Heart right ventricle (tissue), 16 donors: ENCODE results near the gene GH1. TPM values are rescaled to one million over a fixed set of nuclear protein-coding genes. Genes with fewer than 3 reads are reported as not detected.
A peak's percentile ranks its signal among the peaks of the same experiment; 100 is the strongest.
"Not testable (repeated sequence)": the region's sequence is repeated elsewhere in the genome, so short reads cannot be mapped to it uniquely, and the experiment has no call there.

Experiments used
- ATAC-seq, 8 donors: fragments of 200-7000 bp; cut with Tn5 transposase; one replicate each; pipeline ENCODE4 v1.9.1; 2020; ENCODE audit warnings: mild to moderate bottlenecking in 8 of 8, moderate library complexity in 8 of 8, moderate number of reproducible peaks in 1 of 8
- DNase-seq, 2 donors: peaks; one replicate each; pipeline ENCODE4 v3.0.0-alpha.2; 2020
- H3K27ac ChIP-seq, 10 donors: fragments of 200-600 bp; sonication (generic) in 2 of 10; one replicate each; pipeline versions ENCODE4 v1.5.0 to v1.8.0; 2020 to 2022; ENCODE audit warnings: mild to moderate bottlenecking in 3 of 10
- H3K27me3 ChIP-seq, 7 donors: fragments of 200-600 bp; one replicate each; pipeline ENCODE4 v1.8.0; 2021 to 2022; ENCODE audit warnings: mild to moderate bottlenecking in 2 of 7
- H3K36me3 ChIP-seq, 9 donors: fragments of 200-600 bp; sonication (generic) in 1 of 9; one replicate each; pipeline versions ENCODE4 v1.5.0 to v1.8.0; 2020 to 2022; ENCODE audit warnings: mild to moderate bottlenecking in 2 of 9
- H3K4me1 ChIP-seq, 9 donors: fragments of 200-600 bp; sonication (generic) in 1 of 9; one replicate each; pipeline versions ENCODE4 v1.5.0 to v1.8.0; 2020 to 2022; ENCODE audit warnings: mild to moderate bottlenecking in 4 of 9
- H3K4me3 ChIP-seq, 10 donors: fragments of 200-600 bp; sonication (generic) in 2 of 10; one replicate each; pipeline versions ENCODE4 v1.5.0 to v1.8.0; 2020 to 2022; ENCODE audit warnings: mild to moderate bottlenecking in 7 of 10, moderate library complexity in 2 of 10
- H3K9me3 ChIP-seq, 11 donors: fragments of 200-600 bp in 10 of 11; sonication (generic) in 2 of 11; one replicate each; pipeline versions ENCODE4 v1.5.0 to v1.8.0; 2013 to 2022; ENCODE audit warnings: mild to moderate bottlenecking in 2 of 11, control low read depth in 1 of 11, moderate library complexity in 1 of 11
- CTCF ChIP-seq, 9 donors: fragments of 200-600 bp; sonication (generic) in 2 of 9; IDR thresholded peaks; one replicate each; pipeline versions ENCODE4 v1.5.0 to v1.8.0; 2021 to 2022; ENCODE audit warnings: antibody characterized with exemption in 9 of 9, mild to moderate bottlenecking in 5 of 9, moderate library complexity in 1 of 9
- WGBS, 2 donors: extraction: QIAGEN DNeasy Blood & Tissue Kit; methylation state at CpG; one replicate each; pipeline ENCODE4 v1.1.7; 2013; ENCODE audit warnings: inconsistent platforms in 1 of 2; 5-methylcytosine and 5-hydroxymethylcytosine counted together
- intact Hi-C, 10 donors: fragments of 100-400 bp; cut with DNase I; formaldehyde crosslinking; loops; one replicate each; pipeline versions ENCODE4 v1.11.1 to v1.14.2; 2022
- polyA plus RNA-seq, 2 donors: library from polyadenylated mRNA; stranded (reverse); fragments of 200-250 nt; gene quantifications; one replicate each; pipeline ENCODE4 v1.2.3, GENCODE V29; 2013
- total RNA-seq, 10 donors: library from RNA; stranded (reverse); fragmentation: NEBNext Ultra II Directional in 3 of 10; extraction: Animal tissue kit (Norgen Biotek cat#: 25700) in 3 of 10; gene quantifications; one replicate each; pipeline versions ENCODE4 v1.2.1 to v1.2.4, GENCODE V29; 2021 to 2023
- donor health status: Arrhythmogenic right ventricular cardiomyopathy.
- donor health status: ischemic (EF 13 %, LVEDD 7.1; RV severe dilation, severe dysfunction).
- donor health status: healthy with polysubstance abuse.
- donor health status: DM: no; HTN: yes; CAD: no.
- donor health status: DM: no; HTN: no; CAD: no.
- donor health status: ischemic (EF 25% LVEDD 6.9; RV normal size, moderate dysfunction).
- donor health status: ischemic (EF 25% LVEDD 5.7; RV mildly dilated, moderate dysfunction).
- donor health status: healthy.
- donor health status: DM: yes; HTN: yes; CAD: no.
- donor health status: Ischemic cardiomyopathy.
- donor health status: ischemic (EF 35%, LVEDD 5.7; RV mildly dilated, moderate dysfunction).
- donor health status: nonischemic (EF 11% LVEDD 7.7; RV severe dilation, severe dysfunction).
- donor health status: DM: yes; HTN: yes; CAD: no.
- donor health status: PGD.
- donor health status: ischemic (EF 29% LVEDD 5.4; RV normal size, mild dysfunction).
- donor health status: nonischemic (EF 23%, LVEDD 6.1; RV moderate dilation, normal function).

GH1 gene
- total and polyA plus RNA-seq, 12 donors: not detected

- DNase-seq: peak; percentile 14 to 36
- H3K27ac ChIP-seq, H3K4me3 ChIP-seq, H3K4me1 ChIP-seq, H3K27me3 ChIP-seq, H3K36me3 ChIP-seq, H3K9me3 ChIP-seq, intact Hi-C loops: not testable (repeated sequence)
- TF ChIP-seq CTCF (IDR thresholded peaks at IDR 0.05): peak in 4 of 9 donors; percentile 21 to 45 (median 32)
- ATAC-seq: peak in 6 of 8 donors; percentile 38 to 78 (median 48)
- 43 to 49% methylated on average over 11 of the region's 11 CpGs for WGBS, 2 donors
Observed at GRCh38 chr17:63881337-63881736, 37.3 kb downstream of the GH1 start.

- DNase-seq: no peak
- Histone ChIP-seq H3K4me1 (peaks cover 0 to 7% (median 0%) of the 10 kb centered on the region in 9 donors), H3K9me3 (no peaks in the 10 kb centered on the region), H3K4me3 (no peak overlapping the region), H3K27me3 (peaks cover 0 to 6% (median 0%) of the 10 kb centered on the region in 7 donors), H3K27ac (no peak overlapping the region), H3K36me3 (no peaks in the 10 kb centered on the region)
- 81 to 82% methylated on average over 12 of the region's 12 CpGs for WGBS, 2 donors
- TF ChIP-seq CTCF (IDR thresholded peaks at IDR 0.05): no peak
- intact Hi-C loops: no loop called here
- no peak for ATAC-seq
Observed at GRCh38 chr17:63880706-63881105, 37.9 kb downstream of the GH1 start.

- H3K4me3 ChIP-seq, H3K27me3 ChIP-seq, H3K9me3 ChIP-seq, H3K27ac ChIP-seq, ATAC-seq, intact Hi-C loops, DNase-seq, H3K36me3 ChIP-seq, H3K4me1 ChIP-seq: not testable (repeated sequence)
- WGBS, 2 donors: 87 to 88% methylated on average over 9 of the region's 9 CpGs
Observed at GRCh38 chr17:63878413-63878812, 40.2 kb downstream of the GH1 start.

- H3K9me3 ChIP-seq, H3K4me3 ChIP-seq, intact Hi-C loops, ATAC-seq, H3K4me1 ChIP-seq, H3K27ac ChIP-seq, H3K27me3 ChIP-seq, H3K36me3 ChIP-seq, DNase-seq: not testable (repeated sequence)
- WGBS, 2 donors: 78 to 87% methylated on average over 6 of the region's 6 CpGs
Observed at GRCh38 chr17:63874693-63875092, 43.9 kb downstream of the GH1 start.

GRCh38 chr17:63874061-63874626 lies 44.5 kb downstream of the GH1 start:
- H3K27ac ChIP-seq, H3K9me3 ChIP-seq, intact Hi-C loops, H3K36me3 ChIP-seq, DNase-seq, H3K4me1 ChIP-seq, H3K27me3 ChIP-seq, H3K4me3 ChIP-seq, ATAC-seq: not testable (repeated sequence)
- 68% methylated on average over 6 of the region's 8 CpGs for WGBS, 2 donors

- H3K27me3 ChIP-seq, DNase-seq, H3K4me1 ChIP-seq, H3K36me3 ChIP-seq, H3K4me3 ChIP-seq, H3K9me3 ChIP-seq, intact Hi-C loops, ATAC-seq, H3K27ac ChIP-seq: not testable (repeated sequence)
- 81 to 88% methylated on average over 6 to 7 of the region's 7 CpGs for WGBS, 2 donors
Observed at GRCh38 chr17:63873577-63873976, 45.1 kb downstream of the GH1 start, which contains the start of gene CSH2. TSS of gene CSH2 (minus strand) at chr17:63873677. CDS start at chr17:63873614, 63 bp downstream.

- DNase-seq, H3K9me3 ChIP-seq, H3K36me3 ChIP-seq, H3K4me3 ChIP-seq, intact Hi-C loops, ATAC-seq, H3K27me3 ChIP-seq, H3K27ac ChIP-seq, H3K4me1 ChIP-seq: not testable (repeated sequence)
- WGBS, 2 donors: 89 to 96% methylated on average over 9 to 15 of the region's 15 CpGs
Observed at GRCh38 chr17:63871646-63872365, 46.8 kb downstream of the GH1 start.

GRCh38 chr17:63870292-63870665 lies 48.4 kb downstream of the GH1 start:
- H3K9me3 ChIP-seq, H3K4me3 ChIP-seq, intact Hi-C loops, ATAC-seq, H3K4me1 ChIP-seq, H3K36me3 ChIP-seq, DNase-seq, H3K27me3 ChIP-seq, H3K27ac ChIP-seq: not testable (repeated sequence)
- WGBS, 2 donors: 89% methylated on average over 4 of the region's 4 CpGs
